ENCODE data around the gene RNASET2. TPM values are rescaled to one million over a fixed set of nuclear protein-coding genes. Genes with fewer than 3 reads are reported as not detected.

RNASET2 gene
- total and polyA plus RNA-seq, 2 donors (not counting 1 experiment from before 2014, with no cell fraction given): 12.9 to 18.0 TPM

GRCh38 chr6:166966268-166966667, 9.9 kb upstream of the RNASET2 start:
- Histone ChIP-seq H3K9me3 (ENCODE audit: control insufficient read depth, insufficient read depth, low read depth, low read length) (no peaks in the 10 kb centered on the region), H3K79me2 (ENCODE audit: control insufficient read depth, insufficient read depth, low read length) (no peaks in the 10 kb centered on the region), H4K20me1 (ENCODE audit: control insufficient read depth, extremely low read depth, insufficient read depth, low read length) (no peaks in the 10 kb centered on the region), H3K27me3 (ENCODE audit: control insufficient read depth, insufficient read depth, low read length) (no peaks in the 10 kb centered on the region), H2AFZ (ENCODE audit: low read length) (no peak overlapping the region), H3K4me1 (ENCODE audit: control insufficient read depth, extremely low read depth, insufficient read depth, low read length) (no peaks in the 10 kb centered on the region), H3K9ac (ENCODE audit: insufficient read depth, low read length) (no peak overlapping the region), H3K4me2 (ENCODE audit: extremely low read depth, insufficient read depth, low read length) (no peak overlapping the region), H3K36me3 (ENCODE audit: control insufficient read depth, insufficient read depth, low read length) (no peaks in the 10 kb centered on the region), H3K27ac (ENCODE audit: insufficient read depth, low read length) (no peak overlapping the region), H3K4me3 (replicated peaks in 1 of 4; ENCODE audit: control extremely low read depth in 1 of 4, insufficient read depth in 1 of 4, low read depth in 3 of 4, low read length in 4 of 4) (no peak overlapping the region)
- TF ChIP-seq, protein P1, sequence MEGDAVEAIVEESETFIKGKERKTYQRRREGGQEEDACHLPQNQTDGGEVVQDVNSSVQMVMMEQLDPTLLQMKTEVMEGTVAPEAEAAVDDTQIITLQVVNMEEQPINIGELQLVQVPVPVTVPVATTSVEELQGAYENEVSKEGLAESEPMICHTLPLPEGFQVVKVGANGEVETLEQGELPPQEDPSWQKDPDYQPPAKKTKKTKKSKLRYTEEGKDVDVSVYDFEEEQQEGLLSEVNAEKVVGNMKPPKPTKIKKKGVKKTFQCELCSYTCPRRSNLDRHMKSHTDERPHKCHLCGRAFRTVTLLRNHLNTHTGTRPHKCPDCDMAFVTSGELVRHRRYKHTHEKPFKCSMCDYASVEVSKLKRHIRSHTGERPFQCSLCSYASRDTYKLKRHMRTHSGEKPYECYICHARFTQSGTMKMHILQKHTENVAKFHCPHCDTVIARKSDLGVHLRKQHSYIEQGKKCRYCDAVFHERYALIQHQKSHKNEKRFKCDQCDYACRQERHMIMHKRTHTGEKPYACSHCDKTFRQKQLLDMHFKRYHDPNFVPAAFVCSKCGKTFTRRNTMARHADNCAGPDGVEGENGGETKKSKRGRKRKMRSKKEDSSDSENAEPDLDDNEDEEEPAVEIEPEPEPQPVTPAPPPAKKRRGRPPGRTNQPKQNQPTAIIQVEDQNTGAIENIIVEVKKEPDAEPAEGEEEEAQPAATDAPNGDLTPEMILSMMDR (conservative IDR thresholded peaks at IDR 0.05 in 1 of 2, IDR thresholded peaks at IDR 0.05 in 1 of 2; ENCODE audit: low read depth in 1 of 2, low read length in 2 of 2): no peak
- no peak for TF ChIP-seq EZH2 (IDR thresholded peaks at IDR 0.05; ENCODE audit: low read length, missing control alignments)
- DNase-seq (ENCODE audit: low read depth in 2 of 2): no peak

GRCh38 chr6:166960609-166960978, 4.2 kb upstream of the RNASET2 start:
- Histone ChIP-seq H3K4me2 (ENCODE audit: extremely low read depth, insufficient read depth, low read length) (no peak overlapping the region), H3K4me3 (replicated peaks in 1 of 4; ENCODE audit: control extremely low read depth in 1 of 4, insufficient read depth in 1 of 4, low read depth in 3 of 4, low read length in 4 of 4) (no peak overlapping the region), H3K9ac (ENCODE audit: insufficient read depth, low read length) (no peak overlapping the region), H3K27ac (ENCODE audit: insufficient read depth, low read length) (no peak overlapping the region), H4K20me1 (ENCODE audit: control insufficient read depth, extremely low read depth, insufficient read depth, low read length) (no peaks in the 10 kb centered on the region), H3K79me2 (ENCODE audit: control insufficient read depth, insufficient read depth, low read length) (no peaks in the 10 kb centered on the region), H3K9me3 (ENCODE audit: control insufficient read depth, insufficient read depth, low read depth, low read length) (no peaks in the 10 kb centered on the region), H2AFZ (ENCODE audit: low read length) (no peak overlapping the region), H3K27me3 (ENCODE audit: control insufficient read depth, insufficient read depth, low read length) (no peaks in the 10 kb centered on the region), H3K36me3 (ENCODE audit: control insufficient read depth, insufficient read depth, low read length) (no peaks in the 10 kb centered on the region), H3K4me1 (ENCODE audit: control insufficient read depth, extremely low read depth, insufficient read depth, low read length) (no peaks in the 10 kb centered on the region)
- no peak for TF ChIP-seq EZH2 (IDR thresholded peaks at IDR 0.05; ENCODE audit: low read length, missing control alignments)
- TF ChIP-seq, protein P1 (conservative IDR thresholded peaks at IDR 0.05 in 1 of 2, IDR thresholded peaks at IDR 0.05 in 1 of 2; ENCODE audit: low read depth in 1 of 2, low read length in 2 of 2): no peak
- no peak for DNase-seq (ENCODE audit: low read depth in 2 of 2)

- no peak overlapping the region for H3K9ac ChIP-seq (ENCODE audit: insufficient read depth, low read length)
- H3K36me3 ChIP-seq (ENCODE audit: control insufficient read depth, insufficient read depth, low read length): no peaks in the 10 kb centered on the region
- no peak for TF ChIP-seq EZH2 (IDR thresholded peaks at IDR 0.05; ENCODE audit: low read length, missing control alignments)
- TF ChIP-seq, protein P1 (conservative IDR thresholded peaks at IDR 0.05 in 1 of 2, IDR thresholded peaks at IDR 0.05 in 1 of 2; ENCODE audit: low read depth in 1 of 2, low read length in 2 of 2): no peak
- H4K20me1 ChIP-seq (ENCODE audit: control insufficient read depth, extremely low read depth, insufficient read depth, low read length): no peaks in the 10 kb centered on the region
- no peaks in the 10 kb centered on the region for H3K4me1 ChIP-seq (ENCODE audit: control insufficient read depth, extremely low read depth, insufficient read depth, low read length)
- no peak for DNase-seq (ENCODE audit: low read depth in 2 of 2)
- H3K4me2 ChIP-seq (ENCODE audit: extremely low read depth, insufficient read depth, low read length): no peak overlapping the region
- no peak overlapping the region for H2AFZ ChIP-seq (ENCODE audit: low read length)
- H3K27me3 ChIP-seq (ENCODE audit: control insufficient read depth, insufficient read depth, low read length): no peaks in the 10 kb centered on the region
- H3K27ac ChIP-seq (ENCODE audit: insufficient read depth, low read length): no peak overlapping the region
- no peaks in the 10 kb centered on the region for H3K79me2 ChIP-seq (ENCODE audit: control insufficient read depth, insufficient read depth, low read length)
- no peak overlapping the region for H3K4me3 ChIP-seq (replicated peaks in 1 of 4; ENCODE audit: control extremely low read depth in 1 of 4, insufficient read depth in 1 of 4, low read depth in 3 of 4, low read length in 4 of 4)
- H3K9me3 ChIP-seq (ENCODE audit: control insufficient read depth, insufficient read depth, low read depth, low read length): no peaks in the 10 kb centered on the region
Observed at GRCh38 chr6:166959911-166960608, 3.7 kb upstream of the RNASET2 start.
